ENCODE measurements around the gene MITD1.
"Not testable (repeated sequence)": the region's sequence is repeated elsewhere in the genome, so short reads cannot be mapped to it uniquely, and the experiment has no call there.

The MITD1 gene

DNA sequence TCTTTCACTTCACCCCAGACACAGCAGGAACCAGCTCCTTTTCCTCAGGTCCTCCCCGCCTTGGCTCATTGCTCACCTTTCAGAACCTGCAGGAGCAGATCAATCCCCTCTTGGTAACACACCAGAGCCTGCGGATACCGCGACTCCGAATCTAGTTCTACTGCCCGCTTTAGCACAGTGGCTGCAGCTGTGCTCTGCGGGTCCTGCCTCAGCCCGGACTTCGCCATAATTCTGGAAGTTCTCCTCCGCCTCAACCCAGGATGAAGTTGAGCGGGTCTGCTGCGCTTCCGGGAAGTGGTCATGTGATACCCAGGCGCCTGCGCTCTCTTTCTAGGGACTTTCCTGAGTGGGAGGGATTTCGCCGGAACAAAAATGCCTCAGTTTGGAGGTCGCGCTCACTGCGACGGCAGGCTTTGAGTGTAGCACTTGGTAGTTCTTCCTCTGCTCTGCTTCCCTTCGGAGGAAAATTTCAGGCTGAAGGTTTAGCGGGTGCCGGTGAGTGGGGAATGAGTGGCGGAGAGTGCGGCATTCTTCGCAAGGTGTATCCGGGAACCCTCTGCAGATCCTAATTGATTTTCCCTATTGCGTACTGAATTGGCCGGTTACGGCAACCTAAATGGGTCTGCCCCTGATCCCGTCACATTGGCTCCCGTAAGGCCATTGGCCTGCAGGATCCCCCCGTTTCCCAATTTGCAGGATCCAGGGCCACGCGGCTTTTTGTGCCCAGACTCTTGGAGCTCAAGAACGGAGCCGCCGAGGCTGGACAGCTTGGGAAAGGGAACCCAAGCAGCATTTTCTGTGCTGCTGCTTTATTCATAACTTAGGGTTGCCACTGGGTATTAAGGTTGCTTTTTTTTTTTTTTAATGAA is at the start of gene MITD1, which contains the start of gene MRPL30:
Gene MITD1, minus strand, starts transcription at position 304 of the 869 bp plus-strand sequence. Its CDS starts 77 bp downstream, at position 227.
Gene MRPL30, plus strand, starts transcription at position 430 of the 869 bp plus-strand sequence. CDS start 5,020 bp downstream, outside the sequence.
- peak within 1 kb of the TSS; percentile 99 for H3K4me3 ChIP-seq (ENCODE audit: low read depth, low read length)
- H3K9me3 ChIP-seq (ENCODE audit: control insufficient read depth, insufficient read depth, low read length): no peaks in the 10 kb centered on the region
- 0 out of 2 replicates have a peak, but pooled peaks cover 3% of the 10 kb centered on the region for H3K4me1 ChIP-seq (ENCODE audit: control insufficient read depth, insufficient read depth, low read length)
- peak within 1 kb of the TSS; percentile 96 for H3K9ac ChIP-seq (ENCODE audit: low read depth, low read length)
- H3K36me3 ChIP-seq (ENCODE audit: control insufficient read depth, insufficient read depth, low read length): 0 out of 2 replicates have a peak, but pooled peaks cover under 1% of the 10 kb centered on the region
- no peaks in the 10 kb centered on the region for H3K27me3 ChIP-seq (ENCODE audit: control insufficient read depth, insufficient read depth, low read length)
- peak within 1 kb of the TSS; percentile 93 for H3K27ac ChIP-seq (ENCODE audit: low read depth, low read length)

GRCh38 chr2:99217929-99218501 is 37.2 kb upstream of the MITD1 start:
- H3K27ac ChIP-seq (ENCODE audit: low read depth, low read length): no peak overlapping the region
- no peaks in the 10 kb centered on the region for H3K4me1 ChIP-seq (ENCODE audit: control insufficient read depth, insufficient read depth, low read length)
- no peaks in the 10 kb centered on the region for H3K36me3 ChIP-seq (ENCODE audit: control insufficient read depth, insufficient read depth, low read length)
- H3K27me3 ChIP-seq (ENCODE audit: control insufficient read depth, insufficient read depth, low read length): no peaks in the 10 kb centered on the region
- no peak overlapping the region for H3K4me3 ChIP-seq (ENCODE audit: low read depth, low read length)
- H3K9me3 ChIP-seq (ENCODE audit: control insufficient read depth, insufficient read depth, low read length): no peaks in the 10 kb centered on the region
- H3K9ac ChIP-seq (ENCODE audit: low read depth, low read length): no peak overlapping the region

GRCh38 chr2:99216096-99216495 is 35.2 kb upstream of the MITD1 start:
- H3K9me3 ChIP-seq (ENCODE audit: control insufficient read depth, insufficient read depth, low read length): no peaks in the 10 kb centered on the region
- H3K4me3 ChIP-seq (ENCODE audit: low read depth, low read length): no peak overlapping the region
- no peak overlapping the region for H3K27ac ChIP-seq (ENCODE audit: low read depth, low read length)
- H3K27me3 ChIP-seq (ENCODE audit: control insufficient read depth, insufficient read depth, low read length): no peaks in the 10 kb centered on the region
- H3K4me1 ChIP-seq (ENCODE audit: control insufficient read depth, insufficient read depth, low read length): no peaks in the 10 kb centered on the region
- no peaks in the 10 kb centered on the region for H3K36me3 ChIP-seq (ENCODE audit: control insufficient read depth, insufficient read depth, low read length)
- no peak overlapping the region for H3K9ac ChIP-seq (ENCODE audit: low read depth, low read length)

GRCh38 chr2:99205491-99205890 is 24.6 kb upstream of the MITD1 start:
- Histone ChIP-seq H3K27me3 (ENCODE audit: control insufficient read depth, insufficient read depth, low read length) (no peaks in the 10 kb centered on the region), H3K4me3 (ENCODE audit: low read depth, low read length) (no peak overlapping the region), H3K9me3 (ENCODE audit: control insufficient read depth, insufficient read depth, low read length) (peaks cover 31% of the 10 kb centered on the region), H3K27ac (ENCODE audit: low read depth, low read length) (no peak overlapping the region), H3K9ac (ENCODE audit: low read depth, low read length) (no peak overlapping the region), H3K4me1 (ENCODE audit: control insufficient read depth, insufficient read depth, low read length) (no peaks in the 10 kb centered on the region), H3K36me3 (ENCODE audit: control insufficient read depth, insufficient read depth, low read length) (no peaks in the 10 kb centered on the region)

- no peak overlapping the region for H3K9ac ChIP-seq (ENCODE audit: low read depth, low read length)
- no peaks in the 10 kb centered on the region for H3K4me1 ChIP-seq (ENCODE audit: control insufficient read depth, insufficient read depth, low read length)
- H3K27ac ChIP-seq (ENCODE audit: low read depth, low read length): no peak overlapping the region
- H3K4me3 ChIP-seq (ENCODE audit: low read depth, low read length): no peak overlapping the region
- H3K9me3 ChIP-seq (ENCODE audit: control insufficient read depth, insufficient read depth, low read length): peaks cover 24% of the 10 kb centered on the region
- H3K27me3 ChIP-seq (ENCODE audit: control insufficient read depth, insufficient read depth, low read length): no peaks in the 10 kb centered on the region
- peaks cover 5% of the 10 kb centered on the region for H3K36me3 ChIP-seq (ENCODE audit: control insufficient read depth, insufficient read depth, low read length)
These were observed 21.3 kb upstream of the MITD1 start for GRCh38 chr2:99201959-99202678.

- no peaks in the 10 kb centered on the region for H3K4me1 ChIP-seq (ENCODE audit: control insufficient read depth, insufficient read depth, low read length)
These were observed 19.4 kb upstream of the MITD1 start for GRCh38 chr2:99200076-99200800.

GRCh38 chr2:99198103-99198841 is 17.4 kb upstream of the MITD1 start:
- Histone ChIP-seq H3K9me3 (ENCODE audit: control insufficient read depth, insufficient read depth, low read length) (no peaks in the 10 kb centered on the region), H3K27ac (ENCODE audit: low read depth, low read length) (no peak overlapping the region), H3K27me3 (ENCODE audit: control insufficient read depth, insufficient read depth, low read length) (no peaks in the 10 kb centered on the region), H3K4me3 (ENCODE audit: low read depth, low read length) (no peak overlapping the region), H3K36me3 (ENCODE audit: control insufficient read depth, insufficient read depth, low read length) (peaks cover 42% of the 10 kb centered on the region), H3K4me1 (ENCODE audit: control insufficient read depth, insufficient read depth, low read length) (no peaks in the 10 kb centered on the region), H3K9ac (ENCODE audit: low read depth, low read length) (no peak overlapping the region)

More at GRCh38 chr2:99200076-99200800, 19.4 kb upstream of the MITD1 start:
- no peaks in the 10 kb centered on the region for H3K27me3 ChIP-seq (ENCODE audit: control insufficient read depth, insufficient read depth, low read length)
- peaks cover 9% of the 10 kb centered on the region for H3K9me3 ChIP-seq (ENCODE audit: control insufficient read depth, insufficient read depth, low read length)
- no peak overlapping the region for H3K27ac ChIP-seq (ENCODE audit: low read depth, low read length)
- H3K9ac ChIP-seq (ENCODE audit: low read depth, low read length): no peak overlapping the region
- H3K4me3 ChIP-seq (ENCODE audit: low read depth, low read length): no peak overlapping the region
- peaks cover 24% of the 10 kb centered on the region for H3K36me3 ChIP-seq (ENCODE audit: control insufficient read depth, insufficient read depth, low read length)

DNA sequence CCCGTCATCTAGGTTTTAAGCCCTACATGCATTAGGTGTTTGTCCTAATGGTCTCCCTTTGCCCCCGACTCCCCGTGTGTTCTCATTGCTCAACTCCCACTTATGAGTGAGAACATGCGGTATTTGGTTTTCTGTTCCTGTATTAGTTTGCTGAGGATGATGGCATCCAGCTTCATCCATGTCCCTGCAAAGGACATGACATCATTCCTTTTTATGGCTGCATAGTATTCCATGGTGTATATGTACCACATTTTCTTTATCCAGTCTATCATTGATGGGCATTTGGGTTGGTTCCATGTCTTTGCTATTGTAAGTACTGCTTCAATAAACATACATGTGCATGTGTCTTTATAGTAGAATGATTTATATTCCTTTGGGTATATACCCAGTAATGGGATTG is 11.5 kb upstream of the MITD1 start:
- H3K9me3 ChIP-seq (ENCODE audit: control insufficient read depth, insufficient read depth, low read length); H3K4me3 ChIP-seq (ENCODE audit: low read depth, low read length); H3K4me1 ChIP-seq (ENCODE audit: control insufficient read depth, insufficient read depth, low read length); H3K9ac ChIP-seq (ENCODE audit: low read depth, low read length); H3K27ac ChIP-seq (ENCODE audit: low read depth, low read length); H3K27me3 ChIP-seq (ENCODE audit: control insufficient read depth, insufficient read depth, low read length): not testable (repeated sequence)
- H3K36me3 ChIP-seq (ENCODE audit: control insufficient read depth, insufficient read depth, low read length): peaks cover 87% of the 10 kb centered on the region

DNA sequence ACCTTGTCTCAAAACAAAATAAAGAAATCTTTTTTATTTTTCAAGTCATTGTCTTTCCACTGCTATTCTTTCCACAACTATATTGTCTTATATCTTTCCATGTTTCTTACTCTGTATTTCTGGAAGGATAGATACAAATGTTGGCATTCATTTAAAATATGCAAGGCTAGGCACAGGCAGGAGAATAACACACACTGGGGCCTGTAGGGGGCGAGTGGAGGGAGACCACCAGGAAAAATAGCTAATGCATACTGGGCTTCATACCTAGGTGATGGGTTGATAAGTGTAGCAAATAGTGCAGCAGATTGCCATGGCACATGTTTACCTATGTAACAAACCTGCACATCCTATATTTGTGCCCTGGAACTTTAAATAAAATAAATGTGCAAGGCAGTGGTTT is 9.7 kb upstream of the MITD1 start:
- H3K36me3 ChIP-seq (ENCODE audit: control insufficient read depth, insufficient read depth, low read length): peaks cover 80% of the 10 kb centered on the region

GRCh38 chr2:99188357-99188756 is 7.5 kb upstream of the MITD1 start:
- H3K27me3 ChIP-seq (ENCODE audit: control insufficient read depth, insufficient read depth, low read length): no peaks in the 10 kb centered on the region
- peaks cover 59% of the 10 kb centered on the region for H3K36me3 ChIP-seq (ENCODE audit: control insufficient read depth, insufficient read depth, low read length)
- no peak overlapping the region for H3K4me3 ChIP-seq (ENCODE audit: low read depth, low read length)
- no peaks in the 10 kb centered on the region for H3K4me1 ChIP-seq (ENCODE audit: control insufficient read depth, insufficient read depth, low read length)
- no peaks in the 10 kb centered on the region for H3K9me3 ChIP-seq (ENCODE audit: control insufficient read depth, insufficient read depth, low read length)
- no peak overlapping the region for H3K27ac ChIP-seq (ENCODE audit: low read depth, low read length)
- H3K9ac ChIP-seq (ENCODE audit: low read depth, low read length): no peak overlapping the region

More for the DNA sequence above, 9.7 kb upstream of the MITD1 start:
- H3K4me1 ChIP-seq (ENCODE audit: control insufficient read depth, insufficient read depth, low read length): no peaks in the 10 kb centered on the region
- H3K9ac ChIP-seq (ENCODE audit: low read depth, low read length): no peak overlapping the region
- H3K27ac ChIP-seq (ENCODE audit: low read depth, low read length): no peak overlapping the region
- no peaks in the 10 kb centered on the region for H3K9me3 ChIP-seq (ENCODE audit: control insufficient read depth, insufficient read depth, low read length)
- no peaks in the 10 kb centered on the region for H3K27me3 ChIP-seq (ENCODE audit: control insufficient read depth, insufficient read depth, low read length)
- H3K4me3 ChIP-seq (ENCODE audit: low read depth, low read length): no peak overlapping the region
